Muscle layer of duodenum (tissue), 2 donors: ENCODE results near the gene RUNX1.

Source experiments
- H3K27ac ChIP-seq: one replicate; pipeline ENCODE4 v1.7.0; 2013; ENCODE audit warnings: mild to moderate bottlenecking, low read length
- H3K27me3 ChIP-seq: one replicate; pipeline ENCODE4 v1.7.0; 2013; ENCODE audit warnings: low read depth, mild to moderate bottlenecking, control low read depth, low read length
- H3K36me3 ChIP-seq, 2 donors: one replicate each; pipeline ENCODE4 v1.7.0; 2013; ENCODE audit warnings: low read length in 2 of 2, control low read depth in 1 of 2, mild to moderate bottlenecking in 1 of 2; ENCODE audit not compliant: insufficient read depth in 2 of 2, control insufficient read depth in 1 of 2
- H3K4me1 ChIP-seq, 2 donors: one replicate each; pipeline ENCODE4 v1.7.0; 2013; ENCODE audit warnings: low read length in 2 of 2, mild to moderate bottlenecking in 2 of 2, control low read depth in 1 of 2, moderate library complexity in 1 of 2; ENCODE audit not compliant: insufficient read depth in 2 of 2, control insufficient read depth in 1 of 2
- H3K4me3 ChIP-seq, 2 donors: one replicate each; pipeline ENCODE4 v1.7.0; 2013; ENCODE audit warnings: low read length in 2 of 2, low read depth in 1 of 2, mild to moderate bottlenecking in 1 of 2
- H3K9me3 ChIP-seq, 2 donors: one replicate each; pipeline ENCODE4 v1.7.0; 2013; ENCODE audit warnings: low read length in 2 of 2, control low read depth in 1 of 2, mild to moderate bottlenecking in 1 of 2; ENCODE audit not compliant: control insufficient read depth in 1 of 2
- donor health status: healthy.

The RUNX1 gene

DNA sequence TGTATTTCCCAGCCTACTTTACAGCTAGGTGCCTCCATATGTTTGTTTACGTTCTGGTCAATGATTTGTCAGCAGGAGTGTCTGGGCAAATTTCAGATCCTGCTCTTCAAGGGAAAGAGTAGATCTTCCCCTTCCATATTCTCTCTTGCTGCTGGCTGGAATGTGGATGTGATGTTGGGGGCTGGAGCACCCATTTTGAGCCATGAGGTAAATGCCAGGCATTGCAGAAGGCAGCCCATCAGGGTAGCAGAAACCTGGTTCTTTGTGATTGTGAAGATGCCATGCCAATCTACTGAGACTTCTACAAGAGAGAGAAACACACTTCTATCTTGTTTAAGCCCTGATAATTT lies 25.1 kb downstream of the RUNX1 start:
- Histone ChIP-seq H3K4me1 (peaks cover 7% of the 10 kb centered on the region in 2 donors), H3K27ac (no peak overlapping the region), H3K36me3 (no peaks in the 10 kb centered on the region), H3K9me3 (no peaks in the 10 kb centered on the region), H3K27me3 (no peaks in the 10 kb centered on the region), H3K4me3 (no peak overlapping the region)

GRCh38 chr21:35023396-35024070 lies 25.6 kb downstream of the RUNX1 start:
- Histone ChIP-seq H3K9me3 (no peaks in the 10 kb centered on the region), H3K4me1 (peaks cover 7% of the 10 kb centered on the region in 2 donors), H3K36me3 (no peaks in the 10 kb centered on the region), H3K27ac (no peak overlapping the region), H3K4me3 (no peak overlapping the region), H3K27me3 (no peaks in the 10 kb centered on the region)

- Histone ChIP-seq H3K4me1 (peaks cover 0 to 7% of the 10 kb centered on the region in 2 donors), H3K27me3 (no peaks in the 10 kb centered on the region), H3K36me3 (no peaks in the 10 kb centered on the region), H3K27ac (no peak overlapping the region), H3K4me3 (no peak overlapping the region), H3K9me3 (no peaks in the 10 kb centered on the region)
Measured at GRCh38 chr21:35021546-35021945, 27.6 kb downstream of the RUNX1 start.

- Histone ChIP-seq H3K9me3 (no peaks in the 10 kb centered on the region), H3K27ac (no peak overlapping the region), H3K4me3 (no peak overlapping the region), H3K27me3 (no peaks in the 10 kb centered on the region), H3K4me1 (peaks cover 0 to 7% of the 10 kb centered on the region in 2 donors), H3K36me3 (no peaks in the 10 kb centered on the region)
Measured at GRCh38 chr21:35020902-35021301, 28.2 kb downstream of the RUNX1 start.

DNA sequence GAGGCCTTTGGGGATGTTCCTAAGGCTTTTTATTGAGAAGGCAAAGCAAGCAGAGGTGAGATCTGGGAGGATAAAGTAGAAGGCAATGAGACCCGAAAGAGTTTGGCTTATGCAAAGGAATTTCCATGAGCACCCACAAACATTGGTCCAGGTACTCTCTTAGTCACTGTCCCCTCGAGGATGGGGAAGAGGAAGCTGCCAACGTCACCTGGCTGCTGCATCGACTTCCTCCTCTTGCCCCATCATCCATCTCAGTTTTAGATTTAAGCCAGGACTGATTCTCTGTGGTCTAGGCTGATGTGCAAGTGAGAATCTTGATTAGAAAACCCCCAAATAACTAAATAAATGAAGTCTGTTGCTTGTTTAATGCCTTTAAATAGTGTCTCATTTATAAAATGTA lies 28.7 kb downstream of the RUNX1 start:
- H3K4me3 ChIP-seq, result no peak overlapping the region
- no peaks in the 10 kb centered on the region for H3K36me3 ChIP-seq
- H3K27ac ChIP-seq, result no peak overlapping the region
- no peaks in the 10 kb centered on the region for H3K27me3 ChIP-seq
- H3K9me3 ChIP-seq, result no peaks in the 10 kb centered on the region
- H3K4me1 ChIP-seq, result peaks cover 0 to 7% of the 10 kb centered on the region in 2 donors

- no peaks in the 10 kb centered on the region for H3K9me3 ChIP-seq
- H3K27me3 ChIP-seq, result no peaks in the 10 kb centered on the region
- H3K36me3 ChIP-seq, result no peaks in the 10 kb centered on the region
- peaks cover 0 to 7% of the 10 kb centered on the region in 2 donors for H3K4me1 ChIP-seq
- no peak overlapping the region for H3K27ac ChIP-seq
- H3K4me3 ChIP-seq, result no peak overlapping the region
Measured at GRCh38 chr21:35019631-35020032, 29.5 kb downstream of the RUNX1 start.

GRCh38 chr21:35017256-35017655 lies 31.8 kb downstream of the RUNX1 start:
- Histone ChIP-seq H3K4me3 (no peak overlapping the region), H3K36me3 (no peaks in the 10 kb centered on the region), H3K27ac (no peak overlapping the region), H3K4me1 (peaks cover 0 to 7% of the 10 kb centered on the region in 2 donors), H3K27me3 (no peaks in the 10 kb centered on the region), H3K9me3 (no peaks in the 10 kb centered on the region)

- Histone ChIP-seq H3K4me3 (no peak overlapping the region), H3K27ac (no peak overlapping the region), H3K4me1 (peaks cover 0 to 7% of the 10 kb centered on the region in 2 donors), H3K9me3 (no peaks in the 10 kb centered on the region), H3K36me3 (no peaks in the 10 kb centered on the region), H3K27me3 (no peaks in the 10 kb centered on the region)
Measured at GRCh38 chr21:35016517-35017188, 32.4 kb downstream of the RUNX1 start.

GRCh38 chr21:35016071-35016470 lies 33.0 kb downstream of the RUNX1 start:
- no peaks in the 10 kb centered on the region for H3K36me3 ChIP-seq
- H3K27me3 ChIP-seq, result no peaks in the 10 kb centered on the region
- H3K4me1 ChIP-seq, result peaks cover 0 to 1% of the 10 kb centered on the region in 2 donors
- H3K9me3 ChIP-seq, result no peaks in the 10 kb centered on the region
- no peak overlapping the region for H3K27ac ChIP-seq
- no peak overlapping the region for H3K4me3 ChIP-seq

DNA sequence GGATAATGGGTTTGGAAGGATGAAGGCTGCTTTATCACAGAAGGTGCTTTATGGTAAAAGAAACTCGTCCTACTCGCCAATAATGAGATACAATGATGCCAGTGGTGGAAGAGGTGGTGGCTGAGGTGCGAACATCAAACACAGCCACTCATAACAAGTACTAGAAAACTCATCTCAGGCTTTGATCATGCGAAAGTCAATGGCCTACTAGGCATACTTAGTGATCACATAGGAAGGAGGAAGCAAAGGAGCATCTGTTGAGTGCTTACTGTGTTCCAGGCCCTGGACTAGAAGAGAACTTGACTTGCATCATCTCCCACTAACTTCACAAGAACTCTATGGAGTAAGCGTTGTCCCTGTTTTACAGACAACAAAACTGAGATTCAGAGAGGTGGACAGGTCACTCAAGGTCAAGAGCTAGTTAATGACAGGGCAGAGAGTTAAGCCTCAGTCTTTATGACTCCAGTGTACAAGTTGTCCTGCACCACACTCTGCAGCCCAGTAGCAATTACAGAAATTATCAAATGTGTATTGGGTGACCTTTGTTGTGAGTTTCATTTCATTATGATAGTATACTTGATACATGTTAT lies 33.6 kb downstream of the RUNX1 start:
- Histone ChIP-seq H3K4me3 (no peak overlapping the region), H3K27me3 (no peaks in the 10 kb centered on the region), H3K9me3 (no peaks in the 10 kb centered on the region), H3K4me1 (no peaks in the 10 kb centered on the region), H3K27ac (no peak overlapping the region), H3K36me3 (no peaks in the 10 kb centered on the region)

DNA sequence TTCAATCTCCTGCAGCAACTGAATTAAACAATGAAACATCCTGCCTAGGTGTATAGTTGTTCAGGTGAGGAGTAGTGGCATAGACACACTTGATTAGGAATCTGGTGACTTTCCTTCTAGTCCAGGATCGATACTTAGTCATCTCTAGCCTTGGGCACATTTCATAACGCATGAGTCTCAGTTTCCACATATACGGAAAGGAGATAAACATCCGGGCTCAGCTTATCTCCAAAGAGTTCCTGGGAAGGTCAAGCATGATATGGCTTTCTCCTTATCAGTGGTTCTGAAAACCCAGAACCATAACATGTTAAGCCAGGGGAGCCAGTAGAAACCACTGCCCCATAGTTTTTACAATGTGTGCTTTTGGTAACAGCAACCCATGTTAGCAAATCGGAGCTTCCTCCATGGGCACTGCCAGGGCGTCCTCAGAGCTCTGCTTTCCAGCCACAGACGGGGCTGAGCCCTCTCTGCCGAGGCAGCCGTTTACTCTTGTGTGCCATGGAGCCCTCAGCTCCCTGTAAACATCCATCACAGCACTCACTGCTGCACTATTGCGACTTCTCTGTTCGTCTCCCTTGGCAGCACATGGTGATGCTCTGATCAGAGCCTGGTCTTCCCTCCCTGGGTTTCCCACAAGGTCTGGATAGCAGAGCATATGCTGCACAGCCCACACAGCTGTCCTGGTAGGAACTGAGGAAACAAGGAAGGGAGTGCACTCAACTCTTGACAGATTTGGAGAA lies 34.6 kb downstream of the RUNX1 start:
- Histone ChIP-seq H3K4me3 (no peak overlapping the region), H3K36me3 (no peaks in the 10 kb centered on the region), H3K27ac (no peak overlapping the region), H3K4me1 (no peaks in the 10 kb centered on the region), H3K9me3 (no peaks in the 10 kb centered on the region), H3K27me3 (no peaks in the 10 kb centered on the region)
